GM18870 (cell line): ENCODE results near the gene ANKRD33B.
"Not testable (repeated sequence)": the region's sequence is repeated elsewhere in the genome, so short reads cannot be mapped to it uniquely, and the experiment has no call there.

Source experiments
- ATAC-seq: cut with Tn5 transposase; IDR thresholded peaks from one replicate; pipeline ENCODE4 v1.9.1; 2021; ENCODE audit warnings: moderate library complexity; ENCODE audit not compliant: unreplicated experiment

The ANKRD33B gene

DNA sequence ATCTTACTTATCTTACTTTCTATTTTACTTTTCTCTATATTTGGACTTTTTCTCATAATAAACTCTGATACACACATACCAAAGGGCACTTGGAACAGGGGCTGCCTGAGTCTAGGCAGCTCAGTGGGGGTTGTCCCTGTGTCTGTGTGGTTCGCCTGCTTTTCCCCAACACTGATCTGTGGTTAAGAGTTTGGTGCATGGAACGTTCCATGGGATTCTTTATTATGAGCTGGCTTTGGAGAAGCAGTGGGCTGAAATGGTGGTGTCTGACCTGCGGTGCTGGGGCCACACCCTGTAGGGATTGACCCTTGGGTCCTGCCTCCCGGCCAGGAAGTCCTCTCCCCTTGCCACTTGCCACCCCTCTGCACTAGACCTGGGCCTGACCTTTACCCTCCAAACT lies 47.4 kb downstream of the ANKRD33B start:
- ATAC-seq: no peak

DNA sequence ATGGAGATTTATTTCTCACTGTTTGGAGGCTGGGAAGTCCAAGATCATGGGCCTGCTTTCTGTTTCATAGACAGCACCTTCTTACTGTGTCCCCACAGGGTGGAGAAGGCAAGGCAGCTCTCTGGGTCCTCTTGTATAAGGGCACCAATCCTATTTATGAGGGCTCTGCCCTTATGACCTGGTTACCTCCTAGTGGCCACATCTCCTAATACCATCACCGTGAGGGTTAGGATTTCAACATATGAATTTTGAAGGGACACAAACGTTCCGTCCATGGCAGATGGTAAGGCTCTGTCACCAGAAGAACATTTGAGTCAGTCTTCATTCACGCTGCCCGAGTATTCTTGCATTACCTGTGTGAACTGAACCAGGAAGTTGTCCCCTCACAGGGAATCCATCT lies 48.4 kb downstream of the ANKRD33B start:
- ATAC-seq: no peak

DNA sequence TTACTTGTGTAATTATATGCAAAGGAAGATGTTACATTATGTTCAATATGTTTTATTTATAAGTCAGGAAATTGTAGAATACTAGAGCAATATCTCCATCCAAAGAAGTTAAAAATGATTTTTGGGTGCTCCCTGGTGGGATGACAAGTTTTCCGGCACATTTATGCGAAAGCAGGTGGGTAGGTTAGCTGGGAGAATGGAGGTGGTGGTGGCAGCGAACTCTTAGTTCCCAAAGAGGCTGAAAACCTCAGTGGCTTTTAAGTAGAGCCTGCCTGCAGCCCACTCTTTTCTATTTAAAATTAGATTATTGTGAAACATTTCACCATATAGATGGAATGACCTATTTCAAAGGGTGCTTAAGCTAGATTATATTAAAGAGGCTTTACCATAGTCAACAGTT lies 51.8 kb downstream of the ANKRD33B start:
- no peak for ATAC-seq

DNA sequence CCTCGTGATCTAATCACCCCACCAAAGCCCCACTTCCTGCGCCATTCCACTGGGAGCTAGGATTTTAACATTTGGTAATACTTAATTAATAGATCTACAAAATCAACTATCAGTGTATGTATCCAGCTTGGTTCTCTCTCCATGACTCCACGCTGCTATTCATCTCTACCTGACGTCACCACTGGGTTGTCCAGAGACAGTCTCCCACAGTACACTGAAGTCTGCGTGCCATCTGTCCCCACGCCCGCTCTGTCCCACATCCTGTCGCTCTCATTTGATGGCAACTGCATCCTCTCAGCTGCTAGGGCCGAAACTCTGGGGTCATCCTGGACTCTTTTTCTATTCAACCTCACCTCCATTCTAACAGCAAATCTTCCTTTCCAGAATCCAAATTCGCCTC lies 53.2 kb downstream of the ANKRD33B start:
- ATAC-seq: no peak

DNA sequence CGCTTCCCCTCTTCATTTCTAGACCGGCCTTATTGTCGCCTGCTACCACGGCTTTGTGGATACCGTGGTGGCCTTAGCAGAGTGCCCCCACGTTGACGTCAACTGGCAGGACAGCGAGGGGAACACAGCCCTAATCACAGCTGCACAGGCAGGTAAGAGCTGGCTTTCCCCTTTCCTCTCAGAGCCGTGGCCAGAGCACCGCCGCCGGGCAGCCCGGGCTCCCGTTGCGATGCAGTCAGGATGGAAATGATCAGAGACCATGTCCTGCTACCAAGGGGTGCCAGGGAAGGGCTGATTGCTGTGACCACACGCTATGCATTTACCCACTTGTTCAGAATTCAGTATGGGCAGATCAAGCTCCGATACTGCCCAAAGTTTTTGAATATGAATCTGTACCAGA lies 54.4 kb downstream of the ANKRD33B start:
- ATAC-seq: no peak

DNA sequence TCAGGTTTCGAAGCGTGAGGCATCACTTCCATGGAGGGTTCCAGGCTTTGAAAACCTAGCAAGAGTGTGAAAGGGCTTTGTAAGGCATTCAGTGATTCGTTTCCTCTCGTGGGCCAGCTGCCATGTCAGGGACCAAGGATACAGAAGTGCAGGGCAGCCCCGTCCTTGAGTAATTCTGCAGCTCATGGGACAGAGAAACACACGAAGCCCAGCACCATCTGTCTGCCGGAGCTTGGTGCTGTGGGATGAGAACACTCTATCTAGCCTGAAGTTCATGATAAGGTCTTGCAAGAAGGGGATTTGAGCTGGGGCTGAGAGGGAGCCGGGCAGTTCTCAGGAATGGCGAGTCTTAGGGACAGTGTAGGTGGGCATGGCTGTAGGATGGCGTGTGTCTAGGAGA lies 55.8 kb downstream of the ANKRD33B start:
- ATAC-seq: no peak

DNA sequence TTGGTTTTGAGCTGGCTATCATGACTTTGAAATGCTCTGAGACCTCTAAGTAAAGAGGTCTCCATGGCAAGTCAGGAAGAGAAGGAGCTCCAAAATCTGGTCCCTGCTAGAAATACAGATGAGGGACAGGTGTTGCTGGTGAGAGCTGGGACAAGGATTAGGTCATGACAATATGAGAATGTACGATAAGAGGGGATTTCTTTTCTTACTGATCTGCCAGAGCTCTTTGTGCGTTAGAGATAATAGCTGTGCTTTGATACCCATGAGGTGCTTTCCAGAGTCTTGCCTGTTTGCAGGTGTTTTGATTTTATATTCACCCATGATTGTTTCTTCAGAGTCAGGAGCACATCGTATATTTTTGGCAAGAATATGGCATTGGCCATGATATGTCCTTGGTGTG lies 56.5 kb downstream of the ANKRD33B start:
- ATAC-seq: peak; percentile 57

DNA sequence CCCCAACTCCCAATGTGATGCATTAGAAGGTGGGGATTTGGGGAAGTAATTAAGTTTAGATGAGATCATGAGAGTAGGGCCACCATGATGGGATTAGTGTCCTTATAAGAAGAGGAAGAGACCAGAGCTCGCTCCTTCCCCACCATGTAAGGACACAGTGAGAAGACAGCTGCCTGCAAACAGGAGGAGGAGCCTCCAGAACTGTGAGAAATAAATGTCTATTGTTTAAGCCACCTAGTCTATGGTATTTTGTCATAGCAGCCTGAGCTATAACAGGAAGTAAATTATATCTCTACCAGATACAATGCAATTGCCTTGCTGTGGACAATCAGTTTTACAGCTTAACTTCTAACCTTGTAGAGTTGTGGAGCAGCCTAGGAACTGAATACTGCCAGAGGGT lies 58.0 kb downstream of the ANKRD33B start:
- no peak for ATAC-seq

DNA sequence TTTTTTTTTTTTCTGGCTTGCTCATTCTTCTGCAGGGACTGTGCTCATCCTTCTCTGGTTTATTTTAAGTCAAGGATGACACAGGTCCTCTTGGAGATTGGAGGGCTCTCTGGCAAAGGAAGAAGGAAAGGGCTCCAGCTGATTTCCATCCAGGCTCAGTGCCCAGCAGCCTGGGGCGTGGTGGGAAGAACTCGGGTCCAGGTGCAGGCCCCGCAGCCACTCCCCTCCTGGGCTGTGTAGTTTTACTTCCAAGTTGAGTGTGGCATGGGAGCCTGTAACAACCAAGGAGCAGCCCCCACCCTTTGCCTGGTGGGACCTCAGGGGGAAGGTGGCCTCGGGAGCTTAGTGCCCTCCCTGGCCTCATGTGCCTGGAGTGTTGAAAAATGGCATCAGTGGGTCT lies 58.9 kb downstream of the ANKRD33B start:
- ATAC-seq: no peak

DNA sequence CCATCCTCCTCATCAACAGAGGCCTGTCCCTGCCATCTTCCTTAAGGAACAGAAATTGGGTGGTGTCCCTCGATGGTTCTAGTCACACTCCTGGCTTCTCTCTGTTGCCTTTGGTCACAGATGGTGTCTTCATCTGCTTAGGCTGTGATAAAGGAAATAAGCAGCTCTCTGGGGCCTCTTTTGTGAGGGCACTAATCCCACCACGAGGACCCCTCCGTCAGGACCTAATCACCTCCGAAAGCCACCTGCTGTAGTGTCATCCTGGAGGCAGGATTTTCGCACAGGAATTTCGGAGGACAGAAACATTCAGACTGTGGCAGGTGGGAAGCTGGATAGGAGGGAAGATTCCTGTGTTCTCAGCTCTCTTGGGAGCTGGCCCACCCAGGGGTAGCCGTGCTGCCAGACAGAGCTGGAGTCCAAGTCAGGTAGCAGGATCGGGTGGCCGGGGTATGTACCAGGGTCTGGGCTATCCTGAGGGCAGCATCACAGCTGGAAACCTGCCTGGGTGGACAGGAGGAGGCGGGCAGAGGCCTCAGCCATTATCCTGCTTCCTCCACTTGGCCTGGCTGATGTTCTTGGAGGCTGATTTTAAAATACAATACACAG lies 59.5 kb downstream of the ANKRD33B start:
- no peak for ATAC-seq

DNA sequence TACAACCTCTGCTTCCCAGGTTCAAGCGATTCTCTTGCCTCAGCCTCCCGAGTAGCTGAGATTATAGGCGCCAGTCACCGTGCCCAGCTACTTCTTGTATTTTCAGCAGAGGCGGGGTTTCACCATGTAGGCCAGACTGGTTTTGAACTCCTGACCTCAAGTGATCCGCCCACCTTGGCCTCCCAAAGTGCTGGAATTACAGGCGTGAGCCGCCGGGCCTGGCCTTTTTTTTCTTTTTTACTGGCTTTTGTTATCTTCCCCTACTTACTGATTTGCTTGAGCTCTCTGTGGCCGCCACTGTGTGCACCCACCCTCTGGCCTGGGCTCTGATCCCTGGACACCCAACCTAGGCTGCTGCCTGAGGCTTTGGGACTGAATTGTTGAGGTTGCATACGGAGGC lies 60.3 kb downstream of the ANKRD33B start:
- no peak for ATAC-seq

DNA sequence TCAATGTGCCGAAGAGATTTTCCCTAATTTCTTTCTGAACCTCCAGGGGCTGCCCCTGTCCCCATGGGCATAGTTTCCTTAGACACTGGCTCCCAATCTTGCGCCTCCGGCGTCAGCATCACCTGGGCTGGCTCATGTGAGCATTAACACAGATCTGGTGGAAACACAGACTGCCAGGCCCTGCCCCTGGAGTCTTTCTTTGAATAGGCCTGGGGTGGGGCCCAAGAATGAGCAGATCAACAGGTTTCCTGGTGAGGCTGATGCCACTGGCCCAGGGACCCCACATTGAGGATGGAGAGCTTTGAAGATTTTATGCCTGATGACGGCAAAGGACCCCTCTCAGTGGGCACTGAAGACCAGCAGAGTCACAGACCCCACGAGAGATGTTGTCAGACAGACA lies 60.8 kb downstream of the ANKRD33B start:
- ATAC-seq: no peak

DNA sequence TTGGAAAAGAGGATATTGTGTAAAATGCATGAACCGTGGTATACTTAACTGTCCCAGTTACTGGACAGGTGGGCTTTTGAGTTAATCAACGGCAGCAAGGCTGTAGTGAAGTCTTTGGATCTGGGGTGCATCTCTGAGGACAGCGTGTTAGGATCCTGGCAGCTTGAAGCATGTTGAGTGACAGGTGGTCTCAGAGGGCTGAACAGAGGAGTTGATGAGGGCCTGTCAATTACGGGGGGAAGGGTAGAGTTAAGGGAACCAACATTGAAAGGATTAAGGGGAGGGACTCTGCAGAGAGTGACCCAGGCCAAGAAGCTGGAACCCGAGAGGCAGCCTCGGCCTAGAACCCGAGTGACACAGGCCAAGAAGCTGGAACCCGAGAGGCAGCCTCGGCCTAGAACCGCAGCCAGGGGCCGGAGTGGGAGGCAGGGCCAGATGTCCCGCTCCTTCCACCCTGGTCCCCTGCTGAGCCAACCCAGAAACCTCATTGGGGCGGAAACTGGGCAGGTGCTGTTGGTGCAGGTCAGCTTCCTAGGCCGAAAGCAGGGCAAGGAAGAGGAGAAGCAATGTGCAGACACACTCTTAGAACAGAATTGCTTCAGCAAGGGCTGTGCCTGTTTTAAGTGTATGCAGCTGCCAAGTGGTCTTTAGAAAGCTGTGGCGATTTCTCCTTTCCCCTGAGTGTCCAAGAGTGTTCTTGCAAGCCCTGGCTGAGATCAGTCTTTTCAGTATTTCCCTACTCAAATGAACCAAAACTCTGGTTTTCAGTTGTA lies 62.0 kb downstream of the ANKRD33B start:
- ATAC-seq: no peak

DNA sequence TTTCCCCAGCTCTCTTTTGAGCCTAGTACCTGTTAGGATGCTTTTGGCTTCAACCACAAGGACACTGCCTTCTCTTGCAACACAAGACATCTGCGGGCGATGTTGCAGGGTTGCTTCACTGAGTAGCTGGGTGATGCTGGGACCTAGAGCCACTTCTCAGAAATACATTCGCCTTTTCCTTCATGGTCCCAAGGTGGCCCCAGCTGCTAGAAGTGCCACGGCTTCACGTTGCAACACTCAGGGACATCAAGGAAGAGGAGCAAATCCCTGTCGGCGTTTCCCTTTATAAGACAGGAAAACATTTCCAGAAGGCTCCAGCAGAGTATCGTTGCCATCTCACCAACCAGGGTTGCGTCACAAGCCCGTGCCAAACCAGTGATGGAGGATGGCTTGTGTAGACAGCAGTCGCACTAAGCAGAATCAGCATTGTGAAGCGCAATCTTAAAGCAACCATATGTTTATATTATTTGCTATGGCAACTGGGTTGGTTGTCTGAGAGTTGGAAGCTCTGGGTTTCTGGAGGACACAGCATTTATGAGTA lies 62.7 kb downstream of the ANKRD33B start:
- ATAC-seq: no peak

DNA sequence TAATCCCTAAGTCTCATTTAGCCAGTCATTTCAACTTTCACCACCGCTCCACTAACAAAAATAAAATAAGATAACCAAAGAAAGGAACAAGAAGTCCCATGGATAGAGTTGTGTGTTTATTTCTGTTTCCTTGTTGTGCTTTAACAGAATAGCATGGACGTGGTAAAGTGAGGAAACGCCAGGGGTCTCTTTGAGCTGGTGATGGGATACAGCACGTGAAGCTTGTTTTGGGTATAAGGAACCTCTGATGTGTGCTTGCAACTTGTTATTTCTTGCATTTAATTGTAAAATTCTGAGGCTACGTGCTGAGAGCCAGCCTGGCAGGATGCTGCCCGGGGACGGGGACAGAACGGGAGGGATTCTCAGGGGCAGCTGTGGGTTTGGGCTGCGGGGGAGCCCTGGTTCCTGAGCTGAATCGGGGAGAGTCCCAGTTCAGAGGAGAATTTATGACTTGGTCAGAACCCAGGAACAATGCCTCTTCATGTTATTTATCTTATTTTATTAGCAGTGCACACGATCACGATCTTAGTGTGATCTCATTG lies 63.4 kb downstream of the ANKRD33B start:
- peak; percentile 14 for ATAC-seq

DNA sequence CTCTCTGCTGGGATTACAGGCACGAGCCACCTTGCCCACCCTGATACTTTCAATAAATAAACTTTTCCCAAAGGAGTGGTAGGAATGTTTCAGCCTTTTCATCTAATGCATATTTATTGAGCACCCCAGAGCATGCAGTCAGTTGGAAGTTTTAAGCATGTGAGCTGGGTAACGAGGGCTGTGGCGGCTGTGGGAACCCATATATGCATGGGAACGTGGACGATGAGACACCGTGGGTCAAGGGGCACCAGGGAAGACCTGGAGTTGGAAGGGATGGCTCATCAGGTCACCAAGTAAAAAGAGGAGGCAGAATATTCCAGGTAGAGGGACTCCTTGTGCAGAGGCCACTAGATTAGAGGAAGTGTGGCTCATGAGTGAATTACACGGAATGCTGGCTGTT lies 64.7 kb downstream of the ANKRD33B start:
- ATAC-seq: no peak

DNA sequence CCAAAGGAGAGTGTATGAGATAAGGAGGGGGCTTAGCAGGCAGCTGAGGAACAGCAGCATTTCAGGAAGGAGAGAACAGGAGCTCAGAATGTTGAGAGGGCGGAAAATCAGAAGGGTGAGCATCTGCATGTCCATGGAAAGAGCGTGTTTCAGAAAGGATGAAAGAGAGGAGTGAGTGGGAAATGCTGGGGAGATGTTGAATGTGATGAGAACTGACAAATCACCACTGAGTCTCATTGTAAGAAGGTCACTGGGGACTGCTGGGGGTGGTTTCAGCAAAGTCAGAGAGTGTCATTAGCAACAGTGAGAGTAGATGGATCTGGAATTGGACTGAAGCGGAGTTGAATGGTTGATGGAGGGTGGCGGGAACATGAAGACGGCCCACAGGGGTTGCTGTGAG lies 65.8 kb downstream of the ANKRD33B start:
- no peak for ATAC-seq

DNA sequence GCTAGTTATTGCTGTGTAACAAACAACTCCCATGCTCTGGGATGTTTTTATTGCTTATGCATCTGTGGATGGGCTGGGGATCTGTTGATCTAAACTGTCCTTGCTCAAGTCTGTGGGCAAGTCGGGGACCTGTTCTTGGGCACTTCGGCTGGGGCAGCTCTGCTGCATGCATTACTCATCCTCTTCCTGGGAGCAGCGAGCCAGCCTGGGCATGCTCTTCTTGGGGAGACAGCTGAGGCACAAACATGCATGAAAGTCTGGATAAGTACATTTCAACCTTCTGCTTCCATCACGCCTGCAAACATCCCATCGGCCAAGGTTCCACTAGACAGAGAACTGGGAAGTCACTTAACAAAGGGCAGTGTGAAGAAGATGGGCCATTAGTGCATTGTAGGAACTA lies 66.3 kb downstream of the ANKRD33B start:
- no peak for ATAC-seq

DNA sequence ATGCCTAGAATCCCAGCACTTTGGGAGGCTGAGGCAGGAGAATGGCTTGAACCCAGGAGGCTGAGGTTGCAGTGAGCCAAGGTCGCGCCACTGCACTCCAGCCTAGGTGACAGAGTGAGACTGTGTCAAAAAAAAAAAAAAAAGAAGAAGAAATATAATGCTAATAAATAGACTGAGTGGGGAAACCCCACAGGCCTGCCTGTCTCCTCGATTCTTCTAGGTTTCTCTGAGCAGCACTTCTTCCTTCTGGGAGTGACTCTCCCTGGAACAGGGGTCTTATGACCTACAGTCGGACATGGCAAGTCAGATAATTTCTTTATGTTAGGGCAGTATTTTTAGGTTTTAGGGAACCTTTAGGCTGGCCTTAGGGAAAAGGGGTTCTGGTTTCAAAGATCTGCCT lies 66.9 kb downstream of the ANKRD33B start:
- not testable (repeated sequence) for ATAC-seq

DNA sequence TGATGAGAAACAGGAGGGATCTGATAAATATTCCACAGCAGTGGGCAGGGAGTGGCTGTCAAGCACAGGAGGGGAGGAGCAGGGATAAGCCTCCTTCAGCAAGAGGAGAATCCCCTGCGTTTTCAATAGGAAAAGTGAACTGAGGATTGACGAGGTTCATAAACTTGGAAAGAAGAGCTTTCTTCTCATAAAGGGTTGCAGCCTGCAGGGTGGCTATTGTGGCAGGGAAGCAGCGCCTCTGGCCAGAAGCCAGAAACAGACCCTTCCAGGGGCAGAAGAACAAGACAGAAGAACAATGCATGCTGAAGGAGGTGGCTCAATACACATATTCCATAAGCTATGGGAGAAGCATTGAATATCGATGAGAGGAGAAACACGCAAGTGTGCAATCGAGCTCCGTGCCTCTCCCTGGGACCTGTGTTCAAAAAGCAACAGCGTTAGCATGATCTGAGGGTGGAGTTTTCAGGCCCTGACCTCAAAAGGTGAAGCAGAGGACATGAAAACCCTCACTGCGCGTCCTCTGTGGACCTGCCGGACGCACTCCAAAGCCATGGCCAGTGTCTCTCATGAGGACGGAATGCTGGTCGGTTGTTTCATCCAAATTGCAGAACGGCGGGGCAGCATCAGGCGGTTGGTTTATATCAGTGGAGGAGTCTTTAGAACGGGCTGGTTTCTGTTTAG lies 67.6 kb downstream of the ANKRD33B start:
- ATAC-seq: peak; percentile 0

DNA sequence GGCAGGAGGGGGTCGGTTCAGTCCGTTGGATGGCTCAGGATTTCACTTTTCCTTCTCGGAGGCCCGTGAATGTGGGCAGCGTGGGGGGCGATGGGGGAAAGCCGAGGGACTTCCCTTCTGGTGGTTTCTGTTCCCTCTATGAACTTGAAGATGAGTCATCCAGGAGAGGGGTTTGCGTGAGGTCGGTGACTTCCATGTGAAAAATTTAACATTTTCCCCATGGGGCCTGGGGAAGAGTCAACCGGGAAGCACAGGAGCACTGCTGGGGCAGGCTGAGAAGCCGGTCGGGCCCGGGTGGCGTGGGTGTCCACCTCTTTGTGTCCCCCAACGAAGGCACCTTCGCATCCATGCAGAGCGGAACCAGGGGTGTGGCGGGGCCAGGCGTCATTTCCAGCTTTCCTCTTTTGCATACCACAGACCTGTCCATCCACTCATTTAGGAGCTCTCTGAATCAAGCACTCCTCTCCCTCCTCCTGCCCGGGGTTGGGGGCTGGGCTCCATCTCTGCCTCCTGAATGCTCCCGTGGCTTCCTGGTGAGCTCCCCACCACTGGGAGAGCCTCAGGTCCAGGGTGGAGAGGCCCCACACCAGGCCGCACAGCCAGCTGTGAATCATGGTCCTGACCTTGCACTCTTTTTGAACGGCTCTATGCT lies 68.4 kb downstream of the ANKRD33B start:
- peak; percentile 37 for ATAC-seq
